GM12891 (cell line): ENCODE measurements around the gene DERL2.

ENCODE experiments used
- PAX5 ChIP-seq: IDR thresholded peaks from 2 replicates; pipeline ENCODE4 v1.6.1; 2011; ENCODE audit warnings: low read length, moderate library complexity, mild to moderate bottlenecking; ENCODE audit not compliant: insufficient read depth, severe bottlenecking
- POLR2A ChIP-seq: IDR thresholded peaks from 2 replicates; pipeline ENCODE4 v1.6.1; 2011; ENCODE audit warnings: low read depth, low read length, control low read depth
- POLR2AphosphoS5 ChIP-seq: IDR thresholded peaks from 2 replicates; pipeline ENCODE4 v1.6.1; 2011; ENCODE audit warnings: low read depth, low read length, control low read depth

- TF ChIP-seq POLR2AphosphoS5 (no peak), POLR2A (no peak), PAX5 (no peak)
Observed at GRCh38 chr17:5425826-5426225, 60.2 kb downstream of the DERL2 start.
